PC-9 (cell line): ENCODE results near the gene SRGAP1.

Experiments
- EZH2 ChIP-seq: fragments of 200-600 bp; sonication (generic); IDR thresholded peaks from 2 replicates; pipeline ENCODE4 v1.8.0; 2017; ENCODE audit warnings: antibody characterized with exemption, low read depth
- TF ChIP-seq, protein P1 (sequence below): fragments of 200-600 bp; sonication (generic); conservative IDR thresholded peaks from 2 replicates; pipeline ENCODE4 v1.6.1; 2017; ENCODE audit warnings: mixed run types, antibody characterized with exemption, mild to moderate bottlenecking, moderate library complexity

DNA sequence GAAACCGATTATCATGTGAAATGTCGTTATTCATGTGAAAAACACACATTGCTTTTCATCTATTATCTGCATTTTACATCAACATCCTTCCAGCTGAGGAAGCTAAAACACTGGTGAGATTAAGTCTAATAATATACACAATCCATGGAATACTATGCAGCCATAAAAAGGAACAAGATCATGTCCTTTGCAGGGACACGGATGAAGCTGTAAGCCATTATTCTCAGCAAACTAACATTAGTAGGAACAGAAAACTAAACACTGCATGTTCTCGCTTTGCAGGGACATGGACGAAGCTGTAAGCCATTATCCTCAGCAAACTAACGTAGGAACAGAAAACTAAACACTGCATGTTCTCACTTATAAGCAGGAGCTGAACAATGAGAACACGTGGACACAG is 359.3 kb downstream of the SRGAP1 start:
- TF ChIP-seq, protein P1, sequence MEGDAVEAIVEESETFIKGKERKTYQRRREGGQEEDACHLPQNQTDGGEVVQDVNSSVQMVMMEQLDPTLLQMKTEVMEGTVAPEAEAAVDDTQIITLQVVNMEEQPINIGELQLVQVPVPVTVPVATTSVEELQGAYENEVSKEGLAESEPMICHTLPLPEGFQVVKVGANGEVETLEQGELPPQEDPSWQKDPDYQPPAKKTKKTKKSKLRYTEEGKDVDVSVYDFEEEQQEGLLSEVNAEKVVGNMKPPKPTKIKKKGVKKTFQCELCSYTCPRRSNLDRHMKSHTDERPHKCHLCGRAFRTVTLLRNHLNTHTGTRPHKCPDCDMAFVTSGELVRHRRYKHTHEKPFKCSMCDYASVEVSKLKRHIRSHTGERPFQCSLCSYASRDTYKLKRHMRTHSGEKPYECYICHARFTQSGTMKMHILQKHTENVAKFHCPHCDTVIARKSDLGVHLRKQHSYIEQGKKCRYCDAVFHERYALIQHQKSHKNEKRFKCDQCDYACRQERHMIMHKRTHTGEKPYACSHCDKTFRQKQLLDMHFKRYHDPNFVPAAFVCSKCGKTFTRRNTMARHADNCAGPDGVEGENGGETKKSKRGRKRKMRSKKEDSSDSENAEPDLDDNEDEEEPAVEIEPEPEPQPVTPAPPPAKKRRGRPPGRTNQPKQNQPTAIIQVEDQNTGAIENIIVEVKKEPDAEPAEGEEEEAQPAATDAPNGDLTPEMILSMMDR: no peak
- TF ChIP-seq EZH2: no peak
